Renal cortical epithelial cell (primary cell): ENCODE measurements around the gene AUTS2. TPM values are rescaled to one million over a fixed set of nuclear protein-coding genes. Genes with fewer than 3 reads are reported as not detected.

Experiments
- DNase-seq: peaks from one replicate; pipeline ENCODE4 v3.0.0-alpha.2; 2011; ENCODE audit warnings: low read depth
- total RNA-seq: library from RNA; depleted of rRNA; stranded (reverse); fragments of >200 nt; gene quantifications from 2 replicates; pipeline ENCODE4 v1.2.3, GENCODE V29; 2014

Gene AUTS2
- total RNA-seq, 1 donor from 2014 or later, result 3.2 TPM

GRCh38 chr7:69893906-69894305 is 295.6 kb downstream of the AUTS2 start:
- no peak for DNase-seq

- DNase-seq, result no peak
Observed at GRCh38 chr7:69895446-69895845, 297.2 kb downstream of the AUTS2 start.

GRCh38 chr7:69896121-69896520 is 297.8 kb downstream of the AUTS2 start:
- no peak for DNase-seq

GRCh38 chr7:69898189-69898588 is 299.9 kb downstream of the AUTS2 start:
- no peak for DNase-seq

GRCh38 chr7:69903410-69903809 is 305.1 kb downstream of the AUTS2 start:
- no peak for DNase-seq

- DNase-seq, result no peak
Observed at GRCh38 chr7:69906283-69906995, 308.2 kb downstream of the AUTS2 start.

- DNase-seq, result no peak
Observed at GRCh38 chr7:69907720-69908119, 309.4 kb downstream of the AUTS2 start.

GRCh38 chr7:69908454-69908853 is 310.2 kb downstream of the AUTS2 start:
- no peak for DNase-seq

- no peak for DNase-seq
Observed at GRCh38 chr7:69910150-69910549, 311.9 kb downstream of the AUTS2 start.

GRCh38 chr7:69911337-69911736 is 313.1 kb downstream of the AUTS2 start:
- no peak for DNase-seq

GRCh38 chr7:69912141-69912540 is 313.9 kb downstream of the AUTS2 start:
- no peak for DNase-seq

- no peak for DNase-seq
Observed at GRCh38 chr7:69912846-69913245, 314.6 kb downstream of the AUTS2 start.

- DNase-seq, result no peak
Observed at GRCh38 chr7:69919426-69920111, 321.3 kb downstream of the AUTS2 start.

GRCh38 chr7:69920797-69921196 is 322.5 kb downstream of the AUTS2 start:
- DNase-seq, result no peak

GRCh38 chr7:69922026-69922803 is 323.9 kb downstream of the AUTS2 start:
- DNase-seq, result no peak

GRCh38 chr7:69927461-69927860 is 329.2 kb downstream of the AUTS2 start:
- DNase-seq, result no peak

- DNase-seq, result no peak
Observed at GRCh38 chr7:69928621-69929020, 330.3 kb downstream of the AUTS2 start.

- no peak for DNase-seq
Observed at GRCh38 chr7:69929622-69930021, 331.3 kb downstream of the AUTS2 start.

GRCh38 chr7:69932034-69932628 is 333.9 kb downstream of the AUTS2 start:
- peak; percentile 9 for DNase-seq

- DNase-seq, result no peak
Observed at GRCh38 chr7:69934144-69934903, 336.0 kb downstream of the AUTS2 start.

- no peak for DNase-seq
Observed at GRCh38 chr7:69935107-69935506, 336.8 kb downstream of the AUTS2 start.

GRCh38 chr7:69937097-69937496 is 338.8 kb downstream of the AUTS2 start:
- DNase-seq, result no peak
